H9 (cell line): ENCODE measurements around the gene DCT. TPM values are rescaled to one million over a fixed set of nuclear protein-coding genes. Genes with fewer than 3 reads are reported as not detected.

ENCODE experiments used
- DNase-seq: peaks from one replicate; pipeline ENCODE4 v3.0.0-alpha.2; 2017
- H2AFZ ChIP-seq: one replicate; pipeline ENCODE4 v1.6.1; 2013; ENCODE audit warnings: mild to moderate bottlenecking, low read length, control low read depth, moderate library complexity
- H2AK5ac ChIP-seq: 2 replicates; pipeline ENCODE4 v1.6.1; 2013; ENCODE audit warnings: low read length, control low read depth, mixed read lengths; ENCODE audit not compliant: insufficient read length
- H2BK120ac ChIP-seq: one replicate; pipeline ENCODE4 v1.6.1; 2013; ENCODE audit warnings: low read depth, mild to moderate bottlenecking, low read length, control low read depth, inconsistent platforms; ENCODE audit not compliant: poor library complexity, severe bottlenecking
- H2BK12ac ChIP-seq: 2 replicates; pipeline ENCODE4 v1.6.1; 2013; ENCODE audit warnings: low read length, control low read depth, mixed read lengths, low read depth; ENCODE audit not compliant: insufficient read length
- H2BK15ac ChIP-seq: 2 replicates; pipeline ENCODE4 v1.6.1; 2013; ENCODE audit warnings: low read depth, low read length, control low read depth
- H2BK20ac ChIP-seq: one replicate; pipeline ENCODE4 v1.6.1; 2013; ENCODE audit warnings: low read depth, mild to moderate bottlenecking, low read length, control low read depth, inconsistent platforms; ENCODE audit not compliant: poor library complexity, severe bottlenecking
- H2BK5ac ChIP-seq: 2 replicates; pipeline ENCODE4 v1.6.1; 2013; ENCODE audit warnings: low read length, control low read depth, mixed read lengths; ENCODE audit not compliant: insufficient read length
- H3K14ac ChIP-seq: 2 replicates; pipeline ENCODE4 v1.6.1; 2013; ENCODE audit warnings: low read length, control low read depth; ENCODE audit not compliant: insufficient read depth
- H3K18ac ChIP-seq: 2 replicates; pipeline ENCODE4 v1.6.1; 2013; ENCODE audit warnings: low read depth, mild to moderate bottlenecking, mixed read lengths, low read length, control low read depth; ENCODE audit not compliant: insufficient read length
- H3K23ac ChIP-seq: 2 replicates; pipeline ENCODE4 v1.6.1; 2013; ENCODE audit warnings: low read length, control low read depth, mixed read lengths, low read depth; ENCODE audit not compliant: insufficient read length
- H3K23me2 ChIP-seq: 2 replicates; pipeline ENCODE4 v1.6.1; 2013; ENCODE audit warnings: low read depth, mild to moderate bottlenecking, mixed read lengths, low read length, control low read depth; ENCODE audit not compliant: insufficient read length, poor library complexity, severe bottlenecking
- H3K27ac ChIP-seq: 2 replicates; pipeline ENCODE4 v1.5.1; 2013; ENCODE audit warnings: low read length, control low read depth, mixed read lengths, low read depth; ENCODE audit not compliant: insufficient read length
- H3K27me3 ChIP-seq: 2 replicates; pipeline ENCODE4 v1.6.1; 2013; ENCODE audit warnings: low read length, control low read depth, inconsistent platforms; ENCODE audit not compliant: insufficient read depth
- H3K4ac ChIP-seq: 2 replicates; pipeline ENCODE4 v1.6.1; 2013; ENCODE audit warnings: low read depth, mild to moderate bottlenecking, control low read depth, inconsistent platforms, low read length, moderate library complexity
- H3K4me1 ChIP-seq: 2 replicates; pipeline ENCODE4 v1.6.1; 2013; ENCODE audit warnings: low read length, control low read depth, inconsistent platforms; ENCODE audit not compliant: insufficient read depth
- H3K4me2 ChIP-seq: 2 replicates; pipeline ENCODE4 v1.6.1; 2013; ENCODE audit warnings: low read length, control low read depth, mixed read lengths; ENCODE audit not compliant: insufficient read length, insufficient read depth
- H3K56ac ChIP-seq: 2 replicates; pipeline ENCODE4 v1.6.1; 2013; ENCODE audit warnings: low read depth, mild to moderate bottlenecking, mixed read lengths, low read length, control low read depth; ENCODE audit not compliant: insufficient read length
- H3K79me1 ChIP-seq: 2 replicates; pipeline ENCODE4 v1.6.1; 2013; ENCODE audit warnings: low read depth, mild to moderate bottlenecking, moderate library complexity, low read length, control low read depth, inconsistent platforms; ENCODE audit not compliant: insufficient read depth, poor library complexity, severe bottlenecking
- H3K79me2 ChIP-seq: 2 replicates; pipeline ENCODE4 v1.6.1; 2013; ENCODE audit warnings: low read length, control low read depth, inconsistent platforms; ENCODE audit not compliant: insufficient read depth
- H3K9ac ChIP-seq: 2 replicates; pipeline ENCODE4 v1.6.1; 2013; ENCODE audit warnings: low read length, control low read depth, mixed read lengths; ENCODE audit not compliant: insufficient read length; ENCODE audit errors: extremely low read depth
- H3K9me3 ChIP-seq: one replicate; pipeline ENCODE4 v1.6.1; 2013; ENCODE audit warnings: low read depth, low read length, inconsistent platforms; ENCODE audit not compliant: control insufficient read depth
- H3T11ph ChIP-seq: one replicate; pipeline ENCODE4 v1.6.1; 2013; ENCODE audit warnings: mild to moderate bottlenecking, low read length, control low read depth, inconsistent platforms
- H4K20me1 ChIP-seq: one replicate; pipeline ENCODE4 v1.6.1; 2013; ENCODE audit not compliant: control insufficient read depth, insufficient read length, insufficient read depth
- H4K5ac ChIP-seq: 2 replicates; pipeline ENCODE4 v1.6.1; 2013; ENCODE audit warnings: low read depth, mild to moderate bottlenecking, mixed read lengths, low read length, control low read depth; ENCODE audit not compliant: insufficient read length
- H4K8ac ChIP-seq: replicated peaks from 2 replicates; pipeline ENCODE4 v1.6.1; 2013; ENCODE audit warnings: low read length, control low read depth, mixed read lengths, low read depth; ENCODE audit not compliant: insufficient read length
- H4K91ac ChIP-seq: 2 replicates; pipeline ENCODE4 v1.6.1; 2013; ENCODE audit warnings: low read depth, mild to moderate bottlenecking, moderate library complexity, mixed read lengths, low read length, control low read depth; ENCODE audit not compliant: insufficient read length
- H3K27ac Mint-ChIP-seq, 3 experiments: 2 replicates in 2 of 3; 3 replicates in 1 of 3; pipeline ENCODE4 v1.8.0; 2020 to 2021; ENCODE audit warnings: mixed read lengths in 3 of 3, mild to moderate bottlenecking in 1 of 3, moderate library complexity in 1 of 3
- H3K27me3 Mint-ChIP-seq: 2 replicates; pipeline ENCODE4 v1.8.0; 2021; ENCODE audit warnings: low read depth, mild to moderate bottlenecking, moderate library complexity, mixed read lengths
- H3K36me3 Mint-ChIP-seq, 3 experiments: 2 replicates in 2 of 3; 3 replicates in 1 of 3; pipeline ENCODE4 v1.8.0; 2020 to 2021; ENCODE audit warnings: low read depth in 3 of 3, mixed read lengths in 3 of 3; ENCODE audit not compliant: insufficient read depth in 1 of 3
- H3K4me1 Mint-ChIP-seq, 2 experiments: 2 replicates each; pipeline ENCODE4 v1.8.0; 2020; ENCODE audit warnings: mixed read lengths in 2 of 2
- H3K4me3 Mint-ChIP-seq, 2 experiments: 2 replicates in 1 of 2; 3 replicates in 1 of 2; pipeline ENCODE4 v1.8.0; 2020 to 2021; ENCODE audit warnings: mild to moderate bottlenecking in 2 of 2, mixed read lengths in 2 of 2, moderate library complexity in 1 of 2
- H3K9me3 Mint-ChIP-seq, 2 experiments: 2 replicates in 1 of 2; 3 replicates in 1 of 2; pipeline ENCODE4 v1.8.0; 2020; ENCODE audit warnings: mild to moderate bottlenecking in 2 of 2, mixed read lengths in 2 of 2, moderate library complexity in 1 of 2
- CTCF ChIP-seq: fragments of 200-600 bp; sonication (generic); conservative IDR thresholded peaks from 3 replicates; pipeline ENCODE4 v1.8.0; 2021; ENCODE audit warnings: antibody characterized with exemption, mild to moderate bottlenecking
- WGBS: extraction: QIAGEN DNeasy Blood & Tissue Kit; methylation state at CpG from one replicate; pipeline ENCODE4 v1.1.7; 2013; ENCODE audit warnings: missing lambda C conversion rate, low lambda C conversion rate, mixed read lengths; ENCODE audit not compliant: insufficient read length; ENCODE audit errors: extremely low coverage; 5-methylcytosine and 5-hydroxymethylcytosine counted together
- total RNA-seq: library from RNA; stranded (reverse); gene quantifications from 2 replicates; pipeline ENCODE4 v1.2.1, GENCODE V29; 2021

DCT gene
- total RNA-seq, 1 experiment from 2014 or later = not detected

GRCh38 chr13:94464771-94465170, 14.7 kb downstream of the DCT start:
- Histone ChIP-seq H3K14ac (no peak overlapping the region; the same call in 1 of the 2 replicates), H4K8ac (no peak overlapping the region), H3K18ac (no peak overlapping the region), H3K4ac (no peak overlapping the region), H4K20me1 (no peaks in the 10 kb centered on the region), H3K23me2 (no peaks in the 10 kb centered on the region), H3K79me2 (no peaks in the 10 kb centered on the region), H3K27ac (no peak overlapping the region), H3K27me3 (no peaks in the 10 kb centered on the region), H3K23ac (no peak overlapping the region), H3K4me2 (no peak overlapping the region), H3T11ph (no peak overlapping the region), H3K56ac (no peak overlapping the region), H2BK5ac (no peak overlapping the region), H3K9ac (no peak overlapping the region), H4K91ac (no peak overlapping the region), H2BK12ac (no peak overlapping the region), H2BK20ac (no peak overlapping the region), H2BK15ac (no peak overlapping the region), H4K5ac (no peak overlapping the region), H3K4me1 (no peaks in the 10 kb centered on the region), H2AFZ (no peak overlapping the region), H3K9me3 (no peaks in the 10 kb centered on the region), H2AK5ac (no peak overlapping the region), H2BK120ac (no peak overlapping the region), H3K79me1 (no peaks in the 10 kb centered on the region)
- Mint-ChIP-seq H3K27me3 (peaks cover 2% of the 10 kb centered on the region; the same call in 1 of the 2 replicates), H3K27ac (no peak overlapping the region), H3K4me1 (no peaks in the 10 kb centered on the region), H3K4me3 (no peak overlapping the region), H3K36me3 (no peaks in the 10 kb centered on the region), H3K9me3 (no peaks in the 10 kb centered on the region)
- DNase-seq = no peak
- no peak for TF ChIP-seq CTCF
- no CpG with 5 or more reads among the region's 1 CpG for WGBS
